Osteocyte (in vitro differentiated cells): ENCODE measurements around the gene PLD3. TPM values are rescaled to one million over a fixed set of nuclear protein-coding genes. Genes with fewer than 3 reads are reported as not detected.

Experiments used
- DNase-seq: peaks from one replicate; pipeline ENCODE4 v3.0.0; 2021; ENCODE audit warnings: mixed read lengths; ENCODE audit not compliant: unreplicated experiment; ENCODE audit errors: extremely low spot score
- H3K27ac Mint-ChIP-seq: one replicate; pipeline ENCODE4 v1.8.0; 2021; ENCODE audit warnings: mild to moderate bottlenecking, mixed read lengths; ENCODE audit not compliant: unreplicated experiment
- H3K27me3 Mint-ChIP-seq: one replicate; pipeline ENCODE4 v1.8.0; 2021; ENCODE audit warnings: mixed read lengths; ENCODE audit not compliant: unreplicated experiment
- H3K36me3 Mint-ChIP-seq: one replicate; pipeline ENCODE4 v1.8.0; 2021; ENCODE audit warnings: mixed read lengths; ENCODE audit not compliant: unreplicated experiment
- H3K4me1 Mint-ChIP-seq: one replicate; pipeline ENCODE4 v1.8.0; 2021; ENCODE audit warnings: mixed read lengths; ENCODE audit not compliant: unreplicated experiment
- H3K4me3 Mint-ChIP-seq: one replicate; pipeline ENCODE4 v1.8.0; 2021; ENCODE audit warnings: mild to moderate bottlenecking, moderate library complexity, mixed read lengths; ENCODE audit not compliant: unreplicated experiment
- H3K9me3 Mint-ChIP-seq: one replicate; pipeline ENCODE4 v1.8.0; 2021; ENCODE audit warnings: mixed read lengths; ENCODE audit not compliant: unreplicated experiment
- total RNA-seq: library from RNA; stranded (reverse); gene quantifications from 2 replicates; pipeline ENCODE4 v1.2.1, GENCODE V29; 2021
- TF ChIP-seq, protein P1 (sequence below): fragments of 200-600 bp; sonication (generic); IDR thresholded peaks from 2 replicates; pipeline ENCODE4 v1.5.0; 2021; ENCODE audit warnings: antibody characterized with exemption, mild to moderate bottlenecking, moderate library complexity

PLD3 gene
- total RNA-seq, 1 donor from 2014 or later = 499 TPM

DNA sequence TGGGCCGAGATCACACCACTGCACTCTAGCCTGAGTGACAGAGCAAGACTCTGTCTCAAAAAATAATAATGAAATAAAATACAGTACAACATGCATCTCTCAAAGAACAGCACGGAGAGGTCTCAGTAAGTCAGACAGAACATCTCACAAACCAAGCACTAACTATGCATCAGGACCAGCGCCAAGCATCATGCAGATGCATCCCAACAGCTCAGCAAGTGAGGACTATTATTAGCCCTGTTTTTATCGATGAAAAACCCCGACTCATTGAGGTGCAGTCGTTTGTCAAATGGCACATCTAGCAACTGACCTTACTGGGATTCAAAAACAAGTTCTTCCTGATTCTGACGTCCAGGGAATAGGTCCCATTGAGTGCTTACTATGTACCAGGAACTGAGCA is 4.1 kb upstream of the PLD3 start:
- DNase-seq = no peak
- TF ChIP-seq, protein P1, sequence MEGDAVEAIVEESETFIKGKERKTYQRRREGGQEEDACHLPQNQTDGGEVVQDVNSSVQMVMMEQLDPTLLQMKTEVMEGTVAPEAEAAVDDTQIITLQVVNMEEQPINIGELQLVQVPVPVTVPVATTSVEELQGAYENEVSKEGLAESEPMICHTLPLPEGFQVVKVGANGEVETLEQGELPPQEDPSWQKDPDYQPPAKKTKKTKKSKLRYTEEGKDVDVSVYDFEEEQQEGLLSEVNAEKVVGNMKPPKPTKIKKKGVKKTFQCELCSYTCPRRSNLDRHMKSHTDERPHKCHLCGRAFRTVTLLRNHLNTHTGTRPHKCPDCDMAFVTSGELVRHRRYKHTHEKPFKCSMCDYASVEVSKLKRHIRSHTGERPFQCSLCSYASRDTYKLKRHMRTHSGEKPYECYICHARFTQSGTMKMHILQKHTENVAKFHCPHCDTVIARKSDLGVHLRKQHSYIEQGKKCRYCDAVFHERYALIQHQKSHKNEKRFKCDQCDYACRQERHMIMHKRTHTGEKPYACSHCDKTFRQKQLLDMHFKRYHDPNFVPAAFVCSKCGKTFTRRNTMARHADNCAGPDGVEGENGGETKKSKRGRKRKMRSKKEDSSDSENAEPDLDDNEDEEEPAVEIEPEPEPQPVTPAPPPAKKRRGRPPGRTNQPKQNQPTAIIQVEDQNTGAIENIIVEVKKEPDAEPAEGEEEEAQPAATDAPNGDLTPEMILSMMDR = no peak
- H3K9me3 Mint-ChIP-seq = no peaks in the 10 kb centered on the region
- H3K27me3 Mint-ChIP-seq = no peaks in the 10 kb centered on the region
- peaks cover 32% of the 10 kb centered on the region for H3K4me1 Mint-ChIP-seq
- no peak overlapping the region for H3K4me3 Mint-ChIP-seq
- peaks cover under 1% of the 10 kb centered on the region for H3K36me3 Mint-ChIP-seq
- peak overlapping the region; percentile 6 for H3K27ac Mint-ChIP-seq

DNA sequence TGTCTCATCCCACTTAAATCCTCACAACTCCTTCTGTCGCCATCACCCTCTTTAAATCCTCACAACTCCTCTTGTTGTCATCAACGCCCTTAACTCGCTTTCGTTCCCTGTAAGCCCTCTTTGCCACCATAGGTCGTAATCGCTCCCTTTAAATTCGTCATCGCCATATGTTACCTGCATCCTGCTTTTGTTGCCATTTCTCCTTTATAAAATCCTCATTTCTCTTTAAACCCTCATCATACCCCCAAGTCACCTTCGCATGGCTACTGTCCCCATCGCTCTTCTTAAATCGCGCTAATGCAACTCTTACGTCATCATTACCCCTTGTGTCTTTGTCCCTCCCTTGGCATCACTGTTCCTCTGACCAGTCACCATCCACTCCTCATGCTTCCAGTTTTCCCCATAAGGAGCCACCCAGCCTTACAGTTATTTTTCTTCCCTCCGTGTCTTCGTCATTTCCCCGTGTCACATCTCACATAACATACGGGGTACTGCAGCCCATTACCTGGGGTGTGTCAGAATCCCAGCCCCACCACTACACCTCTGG is 539 bp downstream of the PLD3 start:
- DNase-seq = no peak
- TF ChIP-seq, protein P1 = no peak
- no peaks in the 10 kb centered on the region for H3K9me3 Mint-ChIP-seq
- peak overlapping the region; percentile 81 for H3K27ac Mint-ChIP-seq
- peak overlapping the region; percentile 84 for H3K4me3 Mint-ChIP-seq
- H3K36me3 Mint-ChIP-seq = no peaks in the 10 kb centered on the region
- H3K27me3 Mint-ChIP-seq = no peaks in the 10 kb centered on the region
- peaks cover 19% of the 10 kb centered on the region for H3K4me1 Mint-ChIP-seq

DNA sequence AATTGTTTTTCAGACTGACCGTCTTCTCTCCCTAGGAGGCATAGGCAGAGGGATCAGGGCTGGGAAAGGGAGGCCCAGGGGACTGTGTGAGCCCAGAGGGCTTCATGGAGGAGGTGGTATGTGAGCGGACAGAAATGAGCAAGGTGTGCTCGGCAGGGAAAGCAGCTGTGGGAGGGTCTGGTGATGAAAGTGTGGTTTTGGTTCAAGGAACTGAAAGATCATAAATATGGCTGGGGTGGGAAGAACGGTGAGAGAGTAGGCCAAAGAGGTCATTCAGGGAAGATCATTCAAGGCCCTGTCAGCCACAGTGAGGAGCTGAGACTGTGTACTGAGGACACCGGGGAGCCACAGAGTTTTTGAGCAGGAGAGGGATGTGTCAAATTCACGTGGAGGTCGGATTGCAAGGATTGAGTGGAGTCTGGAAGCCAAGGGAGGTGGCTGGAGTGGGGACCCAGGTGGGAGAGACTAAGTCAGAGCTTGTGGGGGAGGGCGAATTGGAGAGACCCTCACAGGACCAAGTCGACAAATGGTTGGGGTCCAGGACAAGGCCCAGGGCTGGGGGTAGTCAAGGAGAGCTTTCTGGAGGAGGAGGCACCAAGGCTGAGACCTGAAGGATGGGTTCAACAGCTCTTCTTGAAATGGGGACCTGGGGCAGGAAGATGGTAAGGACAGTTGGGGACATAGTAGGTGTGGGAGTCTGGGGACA is 7.6 kb downstream of the PLD3 start:
- no peaks in the 10 kb centered on the region for H3K27me3 Mint-ChIP-seq
- no peaks in the 10 kb centered on the region for H3K9me3 Mint-ChIP-seq
- DNase-seq = no peak
- H3K36me3 Mint-ChIP-seq = peaks cover 3% of the 10 kb centered on the region
- H3K27ac Mint-ChIP-seq = no peak overlapping the region
- TF ChIP-seq, protein P1 = no peak
- no peak overlapping the region for H3K4me3 Mint-ChIP-seq
- H3K4me1 Mint-ChIP-seq = peaks cover 4% of the 10 kb centered on the region

DNA sequence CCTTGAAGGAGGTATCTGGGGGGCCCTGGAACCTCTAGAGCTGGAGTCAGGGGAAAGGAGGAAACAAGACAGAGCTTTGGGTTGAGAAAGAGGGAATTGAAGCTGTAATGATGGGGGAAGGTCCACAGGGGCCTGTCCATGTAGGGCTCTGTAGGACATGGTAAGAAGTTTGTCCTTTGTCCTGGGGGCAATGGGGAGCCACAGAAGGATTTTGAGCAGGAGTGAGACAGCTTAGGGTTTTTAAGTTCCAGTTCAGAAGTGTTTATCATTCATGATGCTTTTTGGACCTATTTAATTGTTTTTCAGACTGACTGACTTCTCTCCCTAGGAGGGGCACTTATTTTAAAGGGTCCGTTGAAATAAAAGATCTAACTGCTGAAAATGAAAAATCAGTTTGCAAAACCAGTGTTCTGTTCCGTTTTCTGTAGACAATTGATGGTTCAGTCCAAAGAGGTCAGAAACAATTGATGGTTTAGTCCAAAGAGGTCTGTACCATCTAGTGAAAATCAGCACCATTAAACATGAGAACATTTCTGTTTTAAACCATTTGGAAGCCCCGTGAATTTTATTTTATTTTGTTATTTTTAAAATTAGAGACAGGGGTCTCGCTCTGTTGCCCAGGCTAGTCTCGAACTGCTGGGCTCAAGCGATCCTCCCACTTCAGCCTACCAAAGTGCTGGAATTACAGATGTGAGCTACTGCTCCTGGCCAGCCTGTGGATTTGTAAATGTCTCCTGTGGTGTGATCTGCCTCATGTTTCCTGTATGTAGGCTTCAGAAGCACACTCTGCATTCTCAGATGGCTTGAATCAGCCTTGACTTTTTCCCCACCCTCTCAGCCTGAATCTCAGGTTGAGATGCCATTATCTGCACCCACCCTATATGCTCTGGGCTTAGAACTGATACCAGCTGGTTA is 8.4 kb downstream of the PLD3 start:
- peaks cover 3% of the 10 kb centered on the region for H3K36me3 Mint-ChIP-seq
- H3K4me3 Mint-ChIP-seq = no peak overlapping the region
- H3K27me3 Mint-ChIP-seq = no peaks in the 10 kb centered on the region
- TF ChIP-seq, protein P1 = no peak
- H3K9me3 Mint-ChIP-seq = no peaks in the 10 kb centered on the region
- no peak for DNase-seq
- H3K27ac Mint-ChIP-seq = peak overlapping the region; percentile 54
- peaks cover 4% of the 10 kb centered on the region for H3K4me1 Mint-ChIP-seq

DNA sequence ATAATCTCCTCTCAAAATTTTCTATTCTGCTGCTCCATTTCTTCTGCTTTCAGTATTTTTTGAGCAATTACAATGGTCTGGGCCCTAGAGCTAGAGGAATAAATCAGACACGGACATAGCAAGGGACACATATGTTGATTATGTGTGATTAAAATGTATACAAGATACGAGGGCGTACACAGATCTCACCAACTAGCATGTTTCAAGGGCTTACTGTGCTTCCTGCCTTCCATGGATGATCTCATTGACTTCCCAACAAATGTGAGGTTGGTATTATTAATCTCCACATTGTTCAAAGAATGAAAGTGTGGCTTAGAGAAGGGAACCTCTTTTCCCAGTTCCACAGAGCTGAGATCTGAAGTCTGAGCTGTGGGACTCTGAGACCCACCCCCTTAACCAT is 9.1 kb downstream of the PLD3 start:
- no peak overlapping the region for H3K4me3 Mint-ChIP-seq
- H3K27me3 Mint-ChIP-seq = no peaks in the 10 kb centered on the region
- H3K9me3 Mint-ChIP-seq = no peaks in the 10 kb centered on the region
- no peak overlapping the region for H3K27ac Mint-ChIP-seq
- DNase-seq = no peak
- H3K4me1 Mint-ChIP-seq = peaks cover 4% of the 10 kb centered on the region
- TF ChIP-seq, protein P1 = no peak
- H3K36me3 Mint-ChIP-seq = peaks cover 3% of the 10 kb centered on the region
